Activated CD4-positive, alpha-beta memory T cell treated with anti-CD3 and anti-CD28 coated beads, Interleukin-2, amount 10 ng/mL, durations not matched to agents 7 days and 5 days (primary cell): ENCODE results near the gene STARD3. TPM values are rescaled to one million over a fixed set of nuclear protein-coding genes. Genes with fewer than 3 reads are reported as not detected.

Experiments used
- CTCF ChIA-PET: fragments of 350-600 bp; sonication (Branson Sonifier 250); formaldehyde crosslinking; loops from one replicate; lab custom pipeline; 2021; ENCODE audit warnings: antibody characterized with exemption, inconsistent platforms; lab: Charles Lee
- POLR2A ChIA-PET: fragments of 350-600 bp; sonication (Branson Sonifier 250); formaldehyde crosslinking; loops from one replicate; lab custom pipeline; 2021; ENCODE audit warnings: antibody characterized with exemption; lab: Charles Lee
- DNase-seq: peaks from one replicate; pipeline ENCODE4 v3.0.0-alpha.2; 2020
- H3K27ac Mint-ChIP-seq: one replicate; pipeline ENCODE4 v1.8.0; 2021; ENCODE audit warnings: mild to moderate bottlenecking, mixed read lengths
- H3K27me3 Mint-ChIP-seq: one replicate; pipeline ENCODE4 v1.8.0; 2021; ENCODE audit warnings: mixed read lengths
- H3K36me3 Mint-ChIP-seq: one replicate; pipeline ENCODE4 v1.8.0; 2021; ENCODE audit warnings: low read depth, mixed read lengths
- H3K4me1 Mint-ChIP-seq: one replicate; pipeline ENCODE4 v1.8.0; 2021; ENCODE audit warnings: mixed read lengths
- H3K4me3 Mint-ChIP-seq: one replicate; pipeline ENCODE4 v1.8.0; 2021; ENCODE audit warnings: mild to moderate bottlenecking, mixed read lengths
- H3K9me3 Mint-ChIP-seq: one replicate; pipeline ENCODE4 v1.8.0; 2021; ENCODE audit warnings: mixed read lengths
- total RNA-seq, 2 experiments: library from RNA; stranded (reverse); gene quantifications; one replicate each; pipeline ENCODE4 v1.2.3, GENCODE V29; 2021

Gene STARD3
- total RNA-seq, 2 experiments from 2014 or later: 72.0 to 73.7 TPM

DNA sequence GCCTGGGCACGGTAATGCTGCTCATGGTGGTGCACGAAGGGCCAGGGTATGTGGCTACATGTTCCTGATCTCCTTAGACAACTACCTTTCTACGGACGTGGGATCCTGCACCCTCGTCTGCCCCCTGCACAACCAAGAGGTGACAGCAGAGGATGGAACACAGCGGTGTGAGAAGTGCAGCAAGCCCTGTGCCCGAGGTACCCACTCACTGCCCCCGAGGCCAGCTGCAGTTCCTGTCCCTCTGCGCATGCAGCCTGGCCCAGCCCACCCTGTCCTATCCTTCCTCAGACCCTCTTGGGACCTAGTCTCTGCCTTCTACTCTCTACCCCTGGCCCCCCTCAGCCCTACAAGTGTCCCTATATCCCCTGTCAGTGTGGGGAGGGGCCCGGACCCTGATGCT is 74.9 kb downstream of the STARD3 start:
- Mint-ChIP-seq H3K36me3 (no peaks in the 10 kb centered on the region), H3K9me3 (no peaks in the 10 kb centered on the region), H3K4me1 (peaks cover 16% of the 10 kb centered on the region), H3K27me3 (peaks cover 2% of the 10 kb centered on the region), H3K27ac (no peak overlapping the region), H3K4me3 (no peak overlapping the region)
- no peak for DNase-seq
- POLR2A ChIA-PET: interaction anchor here (1.9 kb wide), 1 partner anchor 18 kb away, joined by 7 read pairs; no protein-coding TSS in a partner anchor
- CTCF ChIA-PET: no interaction called here

Other genes with a start within 250 kb of the STARD3 start
- 10 to 100 TPM; 17.5 to 18.4 TPM for gene FBXL20, start 235.5 kb upstream of the STARD3 start, total RNA-seq
- gene MED1, start 185.9 kb upstream of the STARD3 start, total RNA-seq: 10 to 100 TPM; 51.0 to 51.9 TPM
- 10 to 100 TPM; 68.1 to 70.7 TPM for gene CDK12, start 175.7 kb upstream of the STARD3 start, total RNA-seq
- not detected for gene NEUROD2, start 29.2 kb upstream of the STARD3 start, total RNA-seq
- gene PPP1R1B, start 10.2 kb upstream of the STARD3 start, total RNA-seq: not detected
- 1 to 10 TPM; 1.3 to 1.5 TPM for gene TCAP, start 28.2 kb downstream of the STARD3 start, total RNA-seq
- not detected for gene PNMT, start 31.3 kb downstream of the STARD3 start, total RNA-seq
- 10 to 100 TPM; 14.0 to 14.2 TPM for gene PGAP3, start 50.9 kb downstream of the STARD3 start, total RNA-seq
- gene ERBB2, start 62.9 kb downstream of the STARD3 start, total RNA-seq: 1 to 10 TPM; 5.1 to 6.0 TPM
- 10 to 100 TPM; 40.1 to 45.1 TPM for gene MIEN1, start 93.4 kb downstream of the STARD3 start, total RNA-seq
- gene GRB7, start 100.8 kb downstream of the STARD3 start, total RNA-seq: under 1 TPM; 0.30 to 0.40 TPM
- gene IKZF3, start 227.2 kb downstream of the STARD3 start, total RNA-seq: 10 to 100 TPM; 37.9 to 38.2 TPM
- not detected for gene ZPBP2, start 231.1 kb downstream of the STARD3 start, total RNA-seq